ENCODE measurements around the gene MBNL2. TPM values are rescaled to one million over a fixed set of nuclear protein-coding genes. Genes with fewer than 3 reads are reported as not detected.
A peak's percentile ranks its signal among the peaks of the same experiment; 100 is the strongest.

Gene MBNL2
- total and polyA plus RNA-seq, 2 donors from 2014 or later, result 18.8 to 70.5 TPM

DNA sequence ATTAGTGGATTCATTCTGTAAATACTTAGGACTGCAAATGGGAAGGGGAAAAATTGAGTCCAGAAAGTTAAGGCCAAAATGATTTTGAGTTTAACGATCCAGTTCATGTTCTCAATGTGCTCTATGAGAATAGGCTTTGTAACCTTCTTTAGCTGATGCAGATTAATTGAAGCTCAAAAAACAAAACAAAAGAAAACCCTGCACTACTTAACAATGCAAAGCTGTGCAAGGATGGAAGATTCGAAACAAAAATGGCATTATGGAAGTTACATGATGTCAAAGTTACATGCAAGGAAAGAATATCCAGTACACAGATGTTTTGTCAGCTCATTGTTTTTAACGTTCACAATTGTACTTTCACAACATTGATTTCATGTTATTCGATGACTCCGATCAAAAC, 132.7 kb downstream of the MBNL2 start:
- H3K4me3 ChIP-seq (ENCODE audit: low read length in 3 of 3), result no peak overlapping the region
- peaks cover 0 to 6% (median 0%) of the 10 kb centered on the region in 3 donors for H3K4me1 ChIP-seq (ENCODE audit: control insufficient read depth in 2 of 3, insufficient read depth in 2 of 3, low read depth in 1 of 3, low read length in 3 of 3)
- intact Hi-C loops (cut with DNase I), result loop anchor here (5.0 kb wide), 1 partner anchor 243 kb away; no protein-coding TSS in a partner anchor
- H3K9me3 ChIP-seq (ENCODE audit: control insufficient read depth in 2 of 3, insufficient read depth in 1 of 3, low read length in 3 of 3), result peaks cover 0 to 8% (median 2%) of the 10 kb centered on the region in 3 donors
- peaks cover 4 to 22% (median 10%) of the 10 kb centered on the region in 3 donors for H3K36me3 ChIP-seq (ENCODE audit: control insufficient read depth in 2 of 3, insufficient read depth in 3 of 3, low read length in 3 of 3)
- DNase-seq, result no peak
- no peak overlapping the region for H3K27ac ChIP-seq (ENCODE audit: low read depth in 2 of 2, low read length in 2 of 2)
- TF ChIP-seq, protein P1, sequence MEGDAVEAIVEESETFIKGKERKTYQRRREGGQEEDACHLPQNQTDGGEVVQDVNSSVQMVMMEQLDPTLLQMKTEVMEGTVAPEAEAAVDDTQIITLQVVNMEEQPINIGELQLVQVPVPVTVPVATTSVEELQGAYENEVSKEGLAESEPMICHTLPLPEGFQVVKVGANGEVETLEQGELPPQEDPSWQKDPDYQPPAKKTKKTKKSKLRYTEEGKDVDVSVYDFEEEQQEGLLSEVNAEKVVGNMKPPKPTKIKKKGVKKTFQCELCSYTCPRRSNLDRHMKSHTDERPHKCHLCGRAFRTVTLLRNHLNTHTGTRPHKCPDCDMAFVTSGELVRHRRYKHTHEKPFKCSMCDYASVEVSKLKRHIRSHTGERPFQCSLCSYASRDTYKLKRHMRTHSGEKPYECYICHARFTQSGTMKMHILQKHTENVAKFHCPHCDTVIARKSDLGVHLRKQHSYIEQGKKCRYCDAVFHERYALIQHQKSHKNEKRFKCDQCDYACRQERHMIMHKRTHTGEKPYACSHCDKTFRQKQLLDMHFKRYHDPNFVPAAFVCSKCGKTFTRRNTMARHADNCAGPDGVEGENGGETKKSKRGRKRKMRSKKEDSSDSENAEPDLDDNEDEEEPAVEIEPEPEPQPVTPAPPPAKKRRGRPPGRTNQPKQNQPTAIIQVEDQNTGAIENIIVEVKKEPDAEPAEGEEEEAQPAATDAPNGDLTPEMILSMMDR (IDR thresholded peaks at IDR 0.05; ENCODE audit: borderline replicate concordance, extremely low read depth, insufficient read depth), result no peak
- no peaks in the 10 kb centered on the region for H3K27me3 ChIP-seq (ENCODE audit: control insufficient read depth, insufficient read depth, low read length)
- FAIRE-seq, result no peak
- H3K9ac ChIP-seq (ENCODE audit: low read length in 3 of 3), result no peak overlapping the region

DNA sequence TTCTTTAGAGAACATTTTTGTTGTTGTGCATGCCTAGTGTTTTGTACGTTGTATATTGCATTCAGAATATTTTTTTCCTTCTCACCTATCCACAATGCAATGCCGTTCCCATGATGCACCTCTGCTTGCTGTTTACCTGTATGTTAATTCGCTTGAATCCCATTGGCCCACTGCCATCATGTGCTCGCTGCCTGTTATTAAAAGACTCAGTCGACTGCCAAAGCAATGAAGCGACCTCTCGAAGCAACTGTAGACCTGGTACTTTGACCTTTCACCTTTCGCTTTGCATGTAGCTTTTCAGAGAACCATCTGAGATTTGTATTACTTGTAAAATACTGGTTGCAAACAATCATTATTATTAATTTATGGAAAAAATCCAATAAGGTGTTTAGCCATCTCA, 134.5 kb downstream of the MBNL2 start:
- no peak overlapping the region for H3K27ac ChIP-seq (ENCODE audit: low read depth in 2 of 2, low read length in 2 of 2)
- peaks cover 0 to 6% (median 0%) of the 10 kb centered on the region in 3 donors for H3K4me1 ChIP-seq (ENCODE audit: control insufficient read depth in 2 of 3, insufficient read depth in 2 of 3, low read depth in 1 of 3, low read length in 3 of 3)
- H3K27me3 ChIP-seq (ENCODE audit: control insufficient read depth, insufficient read depth, low read length), result no peaks in the 10 kb centered on the region
- TF ChIP-seq, protein P1 (IDR thresholded peaks at IDR 0.05; ENCODE audit: borderline replicate concordance, extremely low read depth, insufficient read depth), result no peak
- no peak overlapping the region for H3K4me3 ChIP-seq (ENCODE audit: low read length in 3 of 3)
- H3K36me3 ChIP-seq (ENCODE audit: control insufficient read depth in 2 of 3, insufficient read depth in 3 of 3, low read length in 3 of 3), result peaks cover 4 to 16% (median 4%) of the 10 kb centered on the region in 3 donors
- DNase-seq (no peak), FAIRE-seq (no peak)
- H3K9ac ChIP-seq (ENCODE audit: low read length in 3 of 3), result no peak overlapping the region
- intact Hi-C loops (cut with DNase I), result no loop called here
- peaks cover 0 to under 1% (median 0%) of the 10 kb centered on the region in 3 donors for H3K9me3 ChIP-seq (ENCODE audit: control insufficient read depth in 2 of 3, insufficient read depth in 1 of 3, low read length in 3 of 3)

DNA sequence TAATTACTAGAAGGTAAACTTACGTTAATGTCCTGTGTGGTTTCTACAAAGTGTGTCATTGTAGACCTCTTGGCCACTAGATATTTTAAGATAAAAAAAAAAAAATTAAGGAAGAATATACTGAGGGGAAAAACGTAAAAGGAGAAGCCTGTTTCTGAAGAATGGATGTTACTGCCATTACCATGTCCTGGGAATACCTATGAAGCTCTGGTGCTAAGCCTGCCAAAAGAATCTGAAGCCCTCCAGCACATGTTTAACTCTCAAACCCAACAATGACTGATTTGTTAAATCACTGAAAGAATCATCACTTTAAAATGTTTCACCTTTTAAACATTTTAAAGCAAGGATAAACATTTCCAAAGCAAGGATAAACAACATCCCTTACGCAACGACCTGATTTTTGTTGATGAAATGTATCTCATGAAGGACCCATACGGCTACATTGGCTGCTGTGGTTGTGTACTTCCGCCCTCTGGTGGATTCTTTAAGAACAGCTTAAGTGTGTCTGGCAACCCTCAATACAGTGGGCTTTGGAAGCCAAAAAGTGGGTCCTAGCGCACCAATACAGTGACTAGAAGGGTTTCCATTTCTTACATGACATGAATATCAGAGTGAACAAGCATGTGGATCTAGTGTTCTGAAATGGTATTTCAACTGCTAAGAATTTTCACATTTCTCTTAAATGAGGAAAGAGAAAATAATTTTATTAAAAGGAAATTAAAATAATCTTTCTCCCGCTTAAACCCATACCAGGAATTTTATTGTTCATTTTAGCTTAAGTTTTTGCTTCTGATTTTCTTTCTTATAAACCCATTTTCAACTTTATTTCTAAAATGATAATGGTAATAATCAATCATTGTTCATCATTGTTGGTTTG, 137.3 kb downstream of the MBNL2 start:
- H3K4me3 ChIP-seq (ENCODE audit: low read length in 3 of 3), result no peak overlapping the region
- no peak overlapping the region for H3K9ac ChIP-seq (ENCODE audit: low read length in 3 of 3)
- no peak overlapping the region for H3K27ac ChIP-seq (ENCODE audit: low read depth in 2 of 2, low read length in 2 of 2)
- intact Hi-C loops (cut with DNase I), result no loop called here
- H3K9me3 ChIP-seq (ENCODE audit: control insufficient read depth in 2 of 3, insufficient read depth in 1 of 3, low read length in 3 of 3), result no peaks in the 10 kb centered on the region
- peaks cover 4 to 34% (median 7%) of the 10 kb centered on the region in 3 donors for H3K36me3 ChIP-seq (ENCODE audit: control insufficient read depth in 2 of 3, insufficient read depth in 3 of 3, low read length in 3 of 3)
- FAIRE-seq (peak; percentile 86), DNase-seq (peak in 4 of 5 donors; percentile 56 to 86 (median 73))
- H3K27me3 ChIP-seq (ENCODE audit: control insufficient read depth, insufficient read depth, low read length), result no peaks in the 10 kb centered on the region
- TF ChIP-seq, protein P1 (IDR thresholded peaks at IDR 0.05; ENCODE audit: borderline replicate concordance, extremely low read depth, insufficient read depth), result peak; percentile 79
- peaks cover 0 to 2% (median 0%) of the 10 kb centered on the region in 3 donors for H3K4me1 ChIP-seq (ENCODE audit: control insufficient read depth in 2 of 3, insufficient read depth in 2 of 3, low read depth in 1 of 3, low read length in 3 of 3)

Data from kidney (tissue), 14 donors.